ENCODE results near the gene SNAPIN.

The SNAPIN gene

DNA sequence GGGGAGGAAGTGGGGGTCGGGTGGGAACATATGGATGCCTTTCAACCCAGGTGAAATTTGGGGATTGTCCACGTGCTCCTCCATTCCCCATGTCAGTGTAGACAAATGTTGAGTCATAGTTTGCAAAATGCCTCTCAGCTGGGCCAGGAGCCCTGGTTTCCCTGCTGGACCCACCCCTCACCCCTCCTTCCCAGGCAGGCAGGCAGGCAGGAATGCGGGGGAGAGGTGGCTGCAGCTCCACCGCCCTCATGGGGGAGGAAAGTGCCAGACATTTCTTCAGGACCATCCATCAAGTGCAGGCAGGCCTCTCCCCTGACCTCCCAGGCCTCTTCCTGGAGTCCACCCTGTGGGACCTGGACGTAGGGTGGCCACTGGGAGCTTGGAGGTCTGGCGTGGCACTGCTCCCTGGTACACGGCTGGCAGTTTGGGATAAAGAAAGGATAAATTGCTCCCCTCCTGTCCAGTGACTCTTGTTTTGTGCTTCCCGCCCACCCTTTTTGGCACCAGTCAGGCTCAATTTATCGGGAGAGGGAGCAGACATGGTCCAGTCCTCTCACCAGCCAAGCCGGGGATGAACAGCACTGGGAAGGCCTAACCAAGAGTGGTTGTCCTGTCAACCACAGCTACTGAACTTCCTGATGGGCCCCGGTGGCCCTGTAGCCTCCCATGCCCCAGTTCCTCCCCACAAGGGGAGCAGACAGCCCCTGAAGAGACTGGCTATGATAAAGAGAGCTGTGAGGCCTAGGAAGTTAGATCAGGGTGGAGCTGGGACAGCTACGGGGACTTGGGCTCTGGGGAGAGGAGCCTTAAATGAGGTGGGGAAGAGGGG lies 38.9 kb downstream of the SNAPIN start:
- Histone ChIP-seq H3K9ac (ENCODE audit: insufficient read length, low read depth) (peak overlapping the region; percentile 6), H3K9me3 (ENCODE audit: insufficient read depth, low read length) (no peaks in the 10 kb centered on the region), H3K4me1 (ENCODE audit: insufficient read depth, insufficient read length) (peaks cover 18% of the 10 kb centered on the region), H3K36me3 (ENCODE audit: insufficient read depth, insufficient read length, low read length) (no peaks in the 10 kb centered on the region), H3K27me3 (ENCODE audit: insufficient read depth, insufficient read length) (no peaks in the 10 kb centered on the region), H3K4me3 (ENCODE audit: insufficient read length, low read depth) (no peak overlapping the region)
- no peak for TF ChIP-seq ZNF274 (IDR thresholded peaks at IDR 0.05; ENCODE audit: low read depth, low read length)
- TF ChIP-seq YY1 (IDR thresholded peaks at IDR 0.05; ENCODE audit: insufficient read depth, insufficient read length) = no peak
- no peak for TF ChIP-seq SUZ12 (IDR thresholded peaks at IDR 0.05; ENCODE audit: extremely low read depth, insufficient read depth, insufficient read length)
- DNase-seq (ENCODE audit: low read depth, low spot score) = peak; percentile 78

DNA sequence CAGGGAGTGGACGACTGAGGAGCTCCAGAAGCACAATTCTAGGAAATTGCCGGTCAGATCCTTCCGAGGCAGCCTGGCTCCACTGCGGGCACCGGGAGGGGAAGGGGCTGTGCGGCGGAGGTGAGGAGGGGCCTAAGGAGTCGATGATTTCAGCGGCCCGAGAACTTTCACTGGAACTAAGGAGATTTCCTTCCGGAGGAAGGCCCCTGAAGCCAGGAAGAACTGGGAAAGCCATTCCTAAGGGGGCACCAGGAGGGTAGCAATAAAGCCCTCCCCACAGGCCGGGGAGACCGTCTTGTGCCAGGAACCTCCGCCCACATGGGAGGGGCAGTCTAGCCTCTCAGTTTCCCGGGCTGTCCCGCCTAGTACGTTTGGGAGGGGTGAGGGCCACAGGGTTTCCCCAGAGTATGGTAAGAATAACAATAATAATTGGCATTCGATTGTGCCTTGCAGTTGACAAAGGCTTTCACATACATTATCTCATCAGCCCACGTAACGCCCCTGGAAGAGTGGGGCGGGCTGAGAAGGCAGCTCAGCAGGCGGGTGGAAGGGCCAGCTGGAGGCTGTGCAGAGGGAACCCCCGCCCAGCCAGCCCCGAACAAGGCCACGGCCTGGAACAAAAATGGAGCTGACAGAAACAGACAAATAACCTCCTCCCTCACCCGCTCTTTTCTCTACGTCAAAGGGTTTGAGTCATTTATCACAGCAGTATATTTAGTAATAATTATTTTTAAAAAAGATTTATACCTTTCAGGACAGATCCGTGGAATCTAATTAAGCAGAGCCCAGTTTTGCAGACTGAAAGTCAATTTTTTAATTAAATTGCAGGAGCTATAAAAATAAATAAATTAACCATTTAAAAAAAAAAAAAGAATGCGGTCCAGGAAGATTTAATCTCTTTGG lies 39.8 kb downstream of the SNAPIN start:
- no peak for TF ChIP-seq ZNF274 (IDR thresholded peaks at IDR 0.05; ENCODE audit: low read depth, low read length)
- no peak for TF ChIP-seq YY1 (IDR thresholded peaks at IDR 0.05; ENCODE audit: insufficient read depth, insufficient read length)
- no peak for TF ChIP-seq SUZ12 (IDR thresholded peaks at IDR 0.05; ENCODE audit: extremely low read depth, insufficient read depth, insufficient read length)
- Histone ChIP-seq H3K36me3 (ENCODE audit: insufficient read depth, insufficient read length, low read length) (no peaks in the 10 kb centered on the region), H3K4me1 (ENCODE audit: insufficient read depth, insufficient read length) (peaks cover 18% of the 10 kb centered on the region), H3K27me3 (ENCODE audit: insufficient read depth, insufficient read length) (no peaks in the 10 kb centered on the region), H3K9me3 (ENCODE audit: insufficient read depth, low read length) (no peaks in the 10 kb centered on the region), H3K9ac (ENCODE audit: insufficient read length, low read depth) (peak overlapping the region; percentile 33), H3K4me3 (ENCODE audit: insufficient read length, low read depth) (no peak overlapping the region)
- no peak for DNase-seq (ENCODE audit: low read depth, low spot score)

DNA sequence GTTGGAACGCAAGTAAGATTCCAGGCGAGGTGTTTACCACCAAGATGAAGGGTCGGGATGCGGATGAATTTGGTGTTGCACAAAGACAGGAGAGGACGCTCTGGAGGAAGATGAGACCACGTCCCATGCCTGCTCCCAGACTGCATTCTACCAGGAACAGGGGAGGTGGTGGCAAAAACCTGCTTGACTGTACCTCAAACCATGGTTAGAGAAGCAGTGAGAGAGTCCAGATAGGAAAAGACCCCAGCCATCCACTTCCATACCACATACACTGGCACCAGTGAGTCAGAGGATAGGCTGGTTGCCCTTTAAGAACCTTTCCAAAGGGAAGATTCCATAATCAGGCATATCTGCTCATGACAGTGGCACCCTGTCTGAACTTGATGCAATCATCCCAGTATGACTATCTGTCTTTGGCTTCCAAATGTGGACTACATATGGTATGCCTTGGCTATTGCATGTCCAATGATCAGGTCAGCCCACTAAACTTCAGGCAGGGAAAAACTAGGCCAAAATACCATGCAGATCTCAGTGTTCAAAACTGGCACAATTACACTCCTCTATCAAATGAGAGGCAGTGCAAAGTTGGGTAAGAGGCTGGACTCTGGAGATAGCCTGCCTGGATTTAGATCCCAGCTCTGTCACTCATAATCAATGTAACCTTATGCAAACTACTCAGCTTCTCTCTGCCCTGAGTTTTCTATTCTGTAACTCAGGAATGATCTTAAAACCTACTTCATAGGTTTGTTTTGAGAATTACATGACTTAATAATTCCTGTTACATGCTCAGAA lies 40.6 kb downstream of the SNAPIN start:
- Histone ChIP-seq H3K36me3 (ENCODE audit: insufficient read depth, insufficient read length, low read length) (no peaks in the 10 kb centered on the region), H3K9ac (ENCODE audit: insufficient read length, low read depth) (no peak overlapping the region), H3K4me3 (ENCODE audit: insufficient read length, low read depth) (no peak overlapping the region), H3K4me1 (ENCODE audit: insufficient read depth, insufficient read length) (peaks cover 18% of the 10 kb centered on the region), H3K9me3 (ENCODE audit: insufficient read depth, low read length) (no peaks in the 10 kb centered on the region), H3K27me3 (ENCODE audit: insufficient read depth, insufficient read length) (no peaks in the 10 kb centered on the region)
- no peak for DNase-seq (ENCODE audit: low read depth, low spot score)
- TF ChIP-seq SUZ12 (IDR thresholded peaks at IDR 0.05; ENCODE audit: extremely low read depth, insufficient read depth, insufficient read length) (no peak), YY1 (IDR thresholded peaks at IDR 0.05; ENCODE audit: insufficient read depth, insufficient read length) (no peak), ZNF274 (IDR thresholded peaks at IDR 0.05; ENCODE audit: low read depth, low read length) (no peak)

DNA sequence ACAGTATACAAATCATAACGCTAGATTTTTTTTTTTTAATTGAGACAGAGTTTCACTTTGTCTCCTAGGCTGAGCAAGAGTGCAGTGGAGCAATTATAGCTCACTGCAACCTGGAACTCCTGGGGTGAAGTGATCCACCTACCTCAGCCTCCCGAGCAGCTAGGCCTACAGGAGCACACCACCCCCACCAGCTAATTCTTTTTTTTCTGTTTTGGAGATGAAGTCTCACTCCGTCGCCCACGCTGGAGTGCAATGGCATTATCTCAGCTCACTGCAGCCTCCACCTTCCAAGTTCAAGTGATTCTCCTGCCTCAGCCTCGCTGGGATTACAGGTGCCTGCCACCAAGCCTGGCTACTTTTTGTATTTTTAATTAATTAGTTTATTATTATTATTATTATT lies 41.3 kb downstream of the SNAPIN start:
- H3K9me3 ChIP-seq (ENCODE audit: insufficient read depth, low read length) = no peaks in the 10 kb centered on the region
- DNase-seq (ENCODE audit: low read depth, low spot score) = no peak
- no peak overlapping the region for H3K4me3 ChIP-seq (ENCODE audit: insufficient read length, low read depth)
- peaks cover 18% of the 10 kb centered on the region for H3K4me1 ChIP-seq (ENCODE audit: insufficient read depth, insufficient read length)
- H3K9ac ChIP-seq (ENCODE audit: insufficient read length, low read depth) = no peak overlapping the region
- no peaks in the 10 kb centered on the region for H3K27me3 ChIP-seq (ENCODE audit: insufficient read depth, insufficient read length)
- TF ChIP-seq ZNF274 (IDR thresholded peaks at IDR 0.05; ENCODE audit: low read depth, low read length) = no peak
- TF ChIP-seq SUZ12 (IDR thresholded peaks at IDR 0.05; ENCODE audit: extremely low read depth, insufficient read depth, insufficient read length) = no peak
- no peak for TF ChIP-seq YY1 (IDR thresholded peaks at IDR 0.05; ENCODE audit: insufficient read depth, insufficient read length)
- H3K36me3 ChIP-seq (ENCODE audit: insufficient read depth, insufficient read length, low read length) = no peaks in the 10 kb centered on the region

DNA sequence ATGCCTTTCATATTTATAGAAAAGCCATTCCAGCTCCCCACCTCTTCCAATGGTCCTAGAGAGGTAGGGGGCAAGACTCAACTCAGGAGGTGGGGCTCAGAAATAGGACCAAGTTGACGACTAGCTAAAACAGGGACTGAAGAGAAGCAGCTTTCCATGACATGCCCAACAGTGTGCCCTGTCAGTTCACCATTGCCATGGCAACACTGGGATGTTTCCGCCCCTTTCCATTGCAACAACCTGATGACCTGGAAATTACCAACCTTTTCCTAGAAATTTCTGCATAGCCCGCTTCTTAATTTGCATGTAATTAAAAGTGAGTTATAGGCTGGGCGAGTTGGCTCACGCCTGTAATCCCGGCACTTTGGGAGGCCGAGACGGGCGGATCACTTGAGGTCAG lies 47.0 kb downstream of the SNAPIN start:
- H3K9ac ChIP-seq (ENCODE audit: insufficient read length, low read depth) = no peak overlapping the region
- TF ChIP-seq ZNF274 (IDR thresholded peaks at IDR 0.05; ENCODE audit: low read depth, low read length) (no peak), YY1 (IDR thresholded peaks at IDR 0.05; ENCODE audit: insufficient read depth, insufficient read length) (no peak), SUZ12 (IDR thresholded peaks at IDR 0.05; ENCODE audit: extremely low read depth, insufficient read depth, insufficient read length) (no peak)
- DNase-seq (ENCODE audit: low read depth, low spot score) = no peak

DNA sequence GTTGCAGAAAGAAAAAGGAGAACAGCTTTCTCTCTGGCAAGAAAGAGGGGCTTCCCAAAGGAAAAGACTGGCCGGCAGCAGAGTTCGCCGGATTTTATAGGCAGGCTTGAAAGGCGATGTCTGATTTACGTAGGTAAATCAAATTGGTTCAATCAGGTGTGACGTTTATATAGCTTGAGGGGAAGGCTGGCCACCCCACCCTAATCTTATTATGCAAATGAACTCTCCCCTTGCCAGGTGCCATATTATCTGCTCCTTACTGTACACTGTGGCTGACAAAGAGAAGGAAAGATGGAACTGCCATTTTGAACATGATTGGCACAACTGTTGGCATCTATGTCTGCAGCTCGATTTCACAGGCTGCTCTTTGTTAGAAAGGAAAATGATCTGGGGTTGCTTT lies 52.5 kb downstream of the SNAPIN start:
- H3K27me3 ChIP-seq (ENCODE audit: insufficient read depth, insufficient read length) = no peaks in the 10 kb centered on the region
- H3K9ac ChIP-seq (ENCODE audit: insufficient read length, low read depth) = no peak overlapping the region
- no peaks in the 10 kb centered on the region for H3K9me3 ChIP-seq (ENCODE audit: insufficient read depth, low read length)
- no peak for DNase-seq (ENCODE audit: low read depth, low spot score)
- H3K4me3 ChIP-seq (ENCODE audit: insufficient read length, low read depth) = no peak overlapping the region
- no peaks in the 10 kb centered on the region for H3K36me3 ChIP-seq (ENCODE audit: insufficient read depth, insufficient read length, low read length)
- TF ChIP-seq ZNF274 (IDR thresholded peaks at IDR 0.05; ENCODE audit: low read depth, low read length) = no peak
- no peak for TF ChIP-seq SUZ12 (IDR thresholded peaks at IDR 0.05; ENCODE audit: extremely low read depth, insufficient read depth, insufficient read length)
- TF ChIP-seq YY1 (IDR thresholded peaks at IDR 0.05; ENCODE audit: insufficient read depth, insufficient read length) = no peak
- peaks cover 1% of the 10 kb centered on the region for H3K4me1 ChIP-seq (ENCODE audit: insufficient read depth, insufficient read length)

More for the DNA sequence above, 47.0 kb downstream of the SNAPIN start:
- Histone ChIP-seq H3K4me3 (ENCODE audit: insufficient read length, low read depth) (no peak overlapping the region), H3K4me1 (ENCODE audit: insufficient read depth, insufficient read length) (peaks cover 1% of the 10 kb centered on the region), H3K27me3 (ENCODE audit: insufficient read depth, insufficient read length) (no peaks in the 10 kb centered on the region), H3K36me3 (ENCODE audit: insufficient read depth, insufficient read length, low read length) (no peaks in the 10 kb centered on the region), H3K9me3 (ENCODE audit: insufficient read depth, low read length) (no peaks in the 10 kb centered on the region)
